Effector CD4-positive, alpha-beta T cell (primary cell): ENCODE results near the gene PROM1. TPM values are rescaled to one million over a fixed set of nuclear protein-coding genes. Genes with fewer than 3 reads are reported as not detected.

ENCODE experiments used
- DNase-seq: peaks from one replicate; pipeline ENCODE4 v3.0.0-alpha.2; 2020
- total RNA-seq: gene quantifications from one replicate; lab custom pipeline; 2026; lab: John Stamatoyannopoulos, UW

The PROM1 gene, protein sequence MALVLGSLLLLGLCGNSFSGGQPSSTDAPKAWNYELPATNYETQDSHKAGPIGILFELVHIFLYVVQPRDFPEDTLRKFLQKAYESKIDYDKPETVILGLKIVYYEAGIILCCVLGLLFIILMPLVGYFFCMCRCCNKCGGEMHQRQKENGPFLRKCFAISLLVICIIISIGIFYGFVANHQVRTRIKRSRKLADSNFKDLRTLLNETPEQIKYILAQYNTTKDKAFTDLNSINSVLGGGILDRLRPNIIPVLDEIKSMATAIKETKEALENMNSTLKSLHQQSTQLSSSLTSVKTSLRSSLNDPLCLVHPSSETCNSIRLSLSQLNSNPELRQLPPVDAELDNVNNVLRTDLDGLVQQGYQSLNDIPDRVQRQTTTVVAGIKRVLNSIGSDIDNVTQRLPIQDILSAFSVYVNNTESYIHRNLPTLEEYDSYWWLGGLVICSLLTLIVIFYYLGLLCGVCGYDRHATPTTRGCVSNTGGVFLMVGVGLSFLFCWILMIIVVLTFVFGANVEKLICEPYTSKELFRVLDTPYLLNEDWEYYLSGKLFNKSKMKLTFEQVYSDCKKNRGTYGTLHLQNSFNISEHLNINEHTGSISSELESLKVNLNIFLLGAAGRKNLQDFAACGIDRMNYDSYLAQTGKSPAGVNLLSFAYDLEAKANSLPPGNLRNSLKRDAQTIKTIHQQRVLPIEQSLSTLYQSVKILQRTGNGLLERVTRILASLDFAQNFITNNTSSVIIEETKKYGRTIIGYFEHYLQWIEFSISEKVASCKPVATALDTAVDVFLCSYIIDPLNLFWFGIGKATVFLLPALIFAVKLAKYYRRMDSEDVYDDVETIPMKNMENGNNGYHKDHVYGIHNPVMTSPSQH
- not detected for total RNA-seq

DNA sequence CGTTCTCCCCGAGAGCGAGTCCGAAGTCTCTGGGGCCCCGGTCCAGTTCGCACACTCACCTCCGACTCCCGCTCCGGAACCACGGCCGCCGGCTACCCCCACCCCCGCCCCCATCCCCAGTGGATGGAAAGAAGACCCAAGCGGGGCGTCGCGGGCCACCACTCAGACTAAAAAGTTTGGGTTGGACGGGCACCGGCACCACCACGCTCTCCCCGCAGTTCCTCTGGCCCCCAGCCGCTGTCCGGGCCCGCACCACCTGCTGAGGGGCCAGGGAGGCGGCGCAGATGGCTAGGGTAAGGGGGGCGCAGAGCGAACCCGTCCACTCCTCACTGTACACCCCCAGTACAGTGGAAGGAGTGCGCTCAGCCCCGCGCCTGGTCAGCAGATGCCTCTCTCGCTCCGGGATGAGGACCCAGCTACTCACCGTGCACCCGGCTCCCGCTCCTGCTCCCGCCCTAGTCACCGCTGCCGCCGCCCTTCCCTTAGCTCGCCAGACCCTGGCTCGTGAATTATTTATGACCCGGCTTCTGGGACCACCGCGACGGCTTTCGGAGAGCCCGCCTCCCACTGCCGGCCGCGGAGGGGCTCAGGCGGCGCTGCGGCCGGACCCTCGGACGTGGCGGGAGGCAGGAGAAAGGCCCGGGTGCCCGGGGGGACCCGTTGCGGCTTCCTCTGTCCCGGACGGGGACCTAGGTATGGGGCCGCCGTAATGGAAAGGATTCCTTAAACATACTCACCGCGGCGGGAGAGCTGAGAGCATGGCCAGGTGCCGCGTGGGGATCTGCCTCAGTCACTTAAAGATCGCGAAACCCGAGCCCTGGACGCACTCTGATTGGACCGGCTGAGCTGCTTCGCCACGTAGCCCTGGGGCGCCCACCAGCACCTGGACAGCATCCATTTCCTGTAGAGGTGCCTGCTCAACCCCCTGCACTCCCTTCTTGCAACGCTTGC lies at the start of gene PROM1:
PROM1 (minus strand) TSS at position 783 of the 951 bp plus-strand sequence. CDS start 8,117 bp downstream, outside the sequence.
- DNase-seq = no peak

DNA sequence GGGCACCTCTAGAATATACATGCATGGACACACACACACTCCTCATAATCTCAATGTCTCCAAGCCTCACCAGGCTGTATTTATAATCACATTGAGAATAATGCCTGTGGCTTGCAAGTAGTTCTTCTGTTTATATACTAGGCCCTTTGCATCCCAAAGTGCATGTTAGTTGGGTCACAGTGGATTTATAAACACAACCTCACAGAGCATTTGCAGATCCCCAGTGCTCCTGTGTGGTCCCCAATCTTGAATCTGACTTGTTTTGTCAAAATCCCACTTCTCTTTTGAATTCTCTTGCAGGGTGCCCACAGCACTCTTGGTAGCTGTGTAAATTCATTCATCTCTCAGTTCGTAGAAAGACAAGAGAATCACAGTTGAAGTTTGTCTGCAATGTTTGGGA lies 49.6 kb upstream of the PROM1 start:
- DNase-seq = no peak

DNA sequence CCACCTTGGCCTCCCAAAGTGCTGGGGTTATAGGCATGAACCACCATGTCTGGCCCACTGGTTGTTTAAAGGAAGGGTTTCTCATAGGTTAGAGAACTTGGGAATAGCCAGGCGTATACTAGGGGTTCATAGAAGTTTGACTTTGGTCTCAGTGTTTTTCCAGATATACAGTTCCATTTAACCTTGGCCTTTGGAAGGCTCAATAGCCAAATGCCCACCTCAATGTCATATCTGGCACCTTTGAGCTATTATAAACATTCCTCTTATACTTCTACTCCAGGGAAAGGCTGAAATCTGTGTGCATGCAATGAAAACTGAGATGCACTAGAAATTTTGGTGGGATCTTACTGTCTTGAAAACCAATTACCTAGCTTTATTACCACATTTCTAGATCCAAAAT lies 47.5 kb upstream of the PROM1 start:
- no peak for DNase-seq

DNA sequence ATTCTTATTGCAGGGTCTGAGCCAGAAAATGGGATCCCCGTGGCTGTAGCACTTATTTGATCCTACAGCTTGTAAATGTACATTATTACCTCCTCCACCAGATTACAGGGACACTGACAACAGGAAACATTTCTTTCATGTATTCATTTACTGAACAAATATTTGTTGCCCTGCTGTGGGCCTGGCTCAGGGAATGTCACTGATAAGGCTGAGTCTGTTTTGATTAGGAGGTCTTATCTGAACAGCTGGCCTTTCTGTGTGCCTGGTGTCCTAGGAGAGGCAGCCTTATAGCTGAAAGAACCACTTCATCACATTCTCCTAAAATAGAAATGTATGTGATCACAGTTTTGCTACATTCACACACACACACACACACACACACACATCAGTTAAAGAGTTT lies 45.5 kb upstream of the PROM1 start:
- DNase-seq = no peak

DNA sequence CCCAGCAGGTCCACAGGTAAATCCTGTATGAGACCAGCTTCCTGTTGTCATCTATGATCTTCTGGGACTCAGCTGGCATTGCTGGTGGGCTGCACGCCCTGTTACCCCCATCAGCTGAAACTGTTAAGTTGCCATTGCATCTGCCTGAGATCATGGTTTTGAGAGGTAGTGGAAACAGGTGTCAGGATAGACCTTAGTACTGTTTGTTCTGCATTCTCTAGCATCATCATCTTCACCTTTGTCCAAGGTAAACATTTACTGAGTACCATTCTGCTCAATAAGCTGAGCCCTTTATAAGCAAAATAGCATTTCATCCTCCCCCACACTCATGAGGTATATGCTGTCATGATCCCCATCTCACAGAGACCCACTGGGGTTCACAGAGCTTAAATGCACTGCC lies 42.9 kb upstream of the PROM1 start:
- no peak for DNase-seq

DNA sequence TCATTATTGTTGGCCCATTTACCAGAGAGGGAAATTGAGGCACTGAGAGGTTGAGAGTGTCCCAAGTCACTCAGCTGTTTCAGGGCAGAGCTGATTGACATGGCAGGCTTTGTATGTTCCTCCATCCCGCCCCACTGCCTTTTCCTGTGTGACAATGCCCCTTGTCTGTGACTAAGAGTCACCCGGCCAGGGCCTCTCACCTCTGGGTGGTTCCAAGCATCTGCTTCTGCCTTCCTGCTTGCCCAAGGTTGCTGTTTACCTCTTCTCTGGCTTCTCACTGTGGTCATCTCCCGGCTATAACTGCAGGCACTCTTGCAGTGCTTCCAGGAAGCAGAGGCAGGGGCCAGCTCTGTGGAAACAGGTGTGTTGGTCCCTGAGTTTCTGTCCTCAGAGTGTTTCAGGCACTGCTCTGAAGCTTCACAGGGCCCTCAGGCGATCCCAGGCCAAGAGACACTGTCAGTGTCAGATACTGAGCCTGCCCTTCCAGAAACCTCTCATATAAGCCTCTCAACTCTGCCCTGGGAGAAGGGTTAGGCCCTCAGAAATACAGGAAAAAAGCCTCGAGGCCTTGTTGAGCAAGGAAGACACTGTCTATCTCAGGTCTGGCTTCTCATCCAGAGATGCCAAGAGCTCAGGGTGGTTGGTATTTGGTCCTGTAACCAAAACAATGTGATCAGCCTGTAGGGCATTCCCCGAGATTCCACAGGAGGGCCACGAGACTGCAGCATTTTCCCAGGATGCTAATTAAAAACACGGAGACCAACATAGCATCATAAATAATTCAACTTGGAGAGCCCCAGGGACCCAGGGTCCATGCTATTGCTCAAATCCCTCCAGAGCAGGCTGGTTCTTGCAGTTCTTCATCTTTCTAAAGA lies 42.0 kb upstream of the PROM1 start:
- DNase-seq = no peak

DNA sequence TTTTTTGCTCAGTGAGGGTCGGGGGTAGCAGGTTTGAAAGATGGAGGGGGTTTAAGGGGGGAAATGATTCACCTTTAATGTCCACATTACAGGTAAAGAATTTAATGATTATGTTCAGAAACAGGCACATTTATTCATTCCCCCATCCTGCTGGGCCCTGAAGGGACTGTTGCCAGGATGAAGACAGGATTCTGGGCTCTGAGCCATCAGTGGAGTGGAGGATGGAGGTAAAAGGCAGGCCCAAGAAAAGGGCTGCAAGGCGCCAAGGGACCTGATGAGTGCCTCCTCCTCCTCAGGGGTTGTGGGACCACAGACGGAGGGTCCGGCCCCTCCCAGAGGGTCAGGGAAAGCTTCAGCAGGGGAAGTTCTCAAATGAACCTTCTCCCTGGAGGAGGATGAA lies 40.4 kb upstream of the PROM1 start:
- no peak for DNase-seq

DNA sequence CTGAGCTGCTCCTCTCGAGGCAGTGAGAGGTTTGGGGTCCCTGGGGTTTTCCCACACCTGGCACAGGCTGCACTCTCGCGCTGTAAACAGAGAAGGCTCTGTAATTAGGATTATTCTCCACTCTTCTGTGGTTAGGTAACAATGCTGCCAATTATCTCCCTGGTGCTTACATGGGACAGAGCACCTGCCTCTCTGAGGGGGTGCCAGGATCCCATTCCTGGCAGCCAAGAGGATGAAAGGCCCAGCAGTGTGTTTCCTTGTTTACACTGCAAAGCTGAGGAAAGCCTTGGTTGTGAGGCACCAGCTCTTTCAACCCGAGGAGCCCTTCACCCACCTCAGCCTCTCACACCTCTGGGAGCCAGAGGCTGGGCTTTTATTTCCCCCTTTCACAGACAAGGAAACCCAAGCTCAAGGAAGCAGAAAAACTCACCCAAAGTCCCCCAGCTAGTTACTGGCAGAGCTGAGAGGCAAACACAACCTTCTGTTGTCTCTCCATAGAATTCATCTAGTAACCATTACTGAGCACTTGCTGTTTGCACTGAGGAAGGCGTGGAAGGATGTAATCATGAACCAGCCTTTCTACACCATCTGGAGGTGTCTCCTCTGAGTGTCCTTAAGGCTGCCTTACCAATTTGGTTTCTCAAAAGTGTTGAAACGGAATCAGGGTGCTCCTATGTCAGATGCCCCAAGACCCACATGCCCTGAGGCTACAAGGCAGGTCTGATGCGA lies 39.7 kb upstream of the PROM1 start:
- no peak for DNase-seq

DNA sequence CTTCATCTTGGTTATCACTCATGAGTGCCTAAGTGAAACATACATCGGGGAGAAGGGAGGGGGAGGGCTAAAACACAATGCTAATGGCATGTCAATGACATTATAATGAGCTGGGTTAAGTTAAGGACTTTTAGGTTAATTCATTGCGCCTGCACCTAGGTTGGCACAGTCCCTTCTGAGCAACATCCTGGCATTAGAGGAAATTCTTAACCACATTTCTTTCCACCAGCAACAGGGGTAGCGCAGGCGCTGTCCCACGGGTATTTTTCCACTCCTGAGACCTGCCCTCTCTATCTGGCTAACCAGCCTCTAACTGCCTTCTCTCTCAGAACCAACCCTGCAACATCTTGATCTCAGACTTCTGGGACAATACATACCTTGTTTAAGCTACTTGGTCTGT lies 39.0 kb upstream of the PROM1 start:
- DNase-seq = no peak

DNA sequence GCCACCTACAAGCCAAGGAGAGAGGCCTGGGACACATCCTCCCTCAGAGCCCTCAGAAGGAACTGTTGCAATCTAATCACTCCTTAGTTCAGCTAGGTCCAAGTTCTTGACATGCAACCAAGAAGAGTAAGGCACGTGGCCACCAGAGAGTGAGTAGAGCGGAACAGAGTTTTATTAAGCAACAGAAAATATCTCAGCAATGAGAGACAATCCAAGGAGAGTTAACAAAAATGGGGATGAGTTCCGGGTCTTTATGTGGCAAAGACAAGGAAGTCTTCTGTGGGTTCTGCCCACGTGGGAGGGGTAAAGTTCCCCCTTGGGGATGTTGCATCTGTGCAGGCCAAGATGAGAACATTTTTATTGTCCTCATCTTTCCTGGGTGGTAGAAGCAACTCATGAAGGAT lies 38.5 kb upstream of the PROM1 start:
- DNase-seq = no peak

DNA sequence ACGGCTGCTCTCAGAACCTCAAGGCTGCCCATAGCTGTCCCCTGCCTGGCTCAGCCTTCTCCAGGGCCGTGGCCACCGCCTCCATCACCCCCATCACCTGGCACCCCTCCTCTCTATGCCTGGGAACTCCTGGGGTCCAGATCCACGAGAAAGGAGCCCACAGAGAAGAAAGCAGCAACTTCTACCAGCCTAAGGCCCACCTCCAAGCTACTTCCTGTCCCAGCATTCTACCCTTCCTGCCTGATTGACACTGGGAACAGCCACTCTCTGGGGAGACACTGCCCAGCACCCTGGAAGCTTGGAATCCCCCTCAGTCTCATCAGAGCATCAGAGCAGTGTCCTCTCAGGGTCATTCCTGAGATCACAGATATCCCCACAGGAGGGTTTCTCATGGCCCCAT lies 36.9 kb upstream of the PROM1 start:
- DNase-seq = no peak

DNA sequence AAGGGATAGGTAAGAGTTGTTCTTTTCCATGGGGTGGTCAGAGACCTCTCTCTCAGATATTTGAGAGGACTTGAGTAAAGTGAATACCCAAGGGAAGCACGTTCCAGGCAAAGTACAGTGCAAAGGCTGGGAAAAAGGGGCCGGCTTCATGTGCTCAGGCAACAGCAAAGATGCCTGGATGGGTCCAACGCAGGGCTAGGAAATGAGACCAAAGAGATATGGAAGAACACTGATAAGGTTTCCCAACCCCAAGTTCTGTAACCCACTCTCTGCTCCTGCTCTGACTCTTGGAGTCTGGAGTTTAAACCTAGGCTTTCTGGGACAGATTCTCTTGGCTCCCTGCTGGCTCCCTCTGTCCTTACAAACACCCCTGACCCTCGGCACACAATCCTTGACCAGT lies 36.2 kb upstream of the PROM1 start:
- no peak for DNase-seq

DNA sequence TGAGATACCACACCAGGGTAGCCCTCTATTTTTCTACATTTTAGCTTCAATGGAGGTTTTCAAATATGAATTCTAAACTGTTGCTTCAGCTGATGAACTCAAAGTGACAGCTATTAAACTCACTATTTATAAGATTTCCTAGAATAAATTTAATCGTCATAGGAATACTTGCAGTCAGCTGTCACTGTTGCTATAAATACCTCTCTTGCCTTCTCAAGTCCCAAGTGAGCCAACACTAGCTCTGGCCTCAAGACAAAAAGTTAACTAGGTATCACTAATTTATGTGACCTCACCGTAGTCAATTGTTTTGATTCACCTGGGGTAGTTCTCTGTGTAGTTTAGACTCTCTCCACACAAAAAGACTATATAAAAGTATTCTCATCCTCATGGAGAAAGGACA lies 34.3 kb upstream of the PROM1 start:
- DNase-seq = no peak

DNA sequence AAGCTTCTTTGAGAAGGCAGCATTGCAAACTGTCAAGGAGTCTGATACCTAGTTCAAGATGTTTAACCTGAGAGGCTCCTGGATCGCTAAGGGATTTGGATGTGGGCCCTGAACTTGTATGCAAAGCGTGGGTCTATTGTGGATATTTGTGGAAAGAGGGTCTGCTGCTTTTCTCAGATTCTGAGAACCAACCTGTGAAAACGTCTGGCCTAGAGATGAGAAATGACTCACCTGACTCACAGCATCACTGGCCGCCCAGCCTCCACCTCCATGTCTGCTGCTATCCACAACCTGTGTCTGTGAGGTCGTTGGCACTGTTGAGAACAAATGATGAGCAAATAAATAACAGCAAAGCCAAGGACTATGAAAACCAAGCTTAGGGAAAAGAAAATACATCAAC lies 33.3 kb upstream of the PROM1 start:
- no peak for DNase-seq

DNA sequence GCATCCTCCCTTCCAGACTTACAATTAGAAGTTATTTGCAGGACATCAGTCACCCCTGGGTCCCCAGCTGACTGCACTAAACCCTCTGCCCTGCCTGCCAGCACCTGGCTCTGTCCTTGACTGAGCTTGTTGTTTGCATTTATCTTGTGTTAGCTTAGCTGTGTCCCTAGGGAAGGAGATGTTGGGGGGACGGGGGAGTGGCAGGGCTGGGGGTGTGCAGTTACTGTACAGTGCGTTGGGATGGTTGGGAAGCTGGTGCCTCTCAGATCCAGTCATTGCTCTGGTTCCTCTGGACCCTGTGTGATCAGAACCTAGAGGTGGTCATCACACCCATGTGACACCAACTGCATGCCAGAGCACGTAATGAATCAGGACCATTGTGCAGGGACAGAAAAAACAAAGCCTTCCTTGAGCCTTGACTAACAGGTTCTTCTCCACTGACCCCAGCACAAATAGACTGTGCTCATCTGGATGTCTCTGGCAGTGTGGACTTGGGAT lies 32.7 kb upstream of the PROM1 start:
- no peak for DNase-seq

DNA sequence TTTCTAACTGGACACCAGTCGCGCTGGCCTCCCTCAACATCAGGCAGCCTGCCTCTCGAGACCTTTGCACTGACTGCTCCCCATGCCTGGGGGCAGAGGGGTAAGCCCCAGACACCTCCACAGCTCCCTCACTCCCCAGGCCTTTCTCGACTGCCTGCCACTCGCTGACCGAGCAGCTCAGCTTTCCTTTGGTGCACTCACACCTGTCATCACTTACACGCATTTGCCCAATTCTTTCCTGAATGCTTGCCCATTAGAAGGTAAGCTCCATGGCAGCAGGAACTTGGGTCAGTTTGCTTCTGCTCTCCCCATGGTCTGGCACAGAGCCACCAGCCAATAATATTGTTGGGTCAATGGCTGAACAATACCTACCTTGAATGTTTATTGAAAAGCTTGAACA lies 32.2 kb upstream of the PROM1 start:
- no peak for DNase-seq

DNA sequence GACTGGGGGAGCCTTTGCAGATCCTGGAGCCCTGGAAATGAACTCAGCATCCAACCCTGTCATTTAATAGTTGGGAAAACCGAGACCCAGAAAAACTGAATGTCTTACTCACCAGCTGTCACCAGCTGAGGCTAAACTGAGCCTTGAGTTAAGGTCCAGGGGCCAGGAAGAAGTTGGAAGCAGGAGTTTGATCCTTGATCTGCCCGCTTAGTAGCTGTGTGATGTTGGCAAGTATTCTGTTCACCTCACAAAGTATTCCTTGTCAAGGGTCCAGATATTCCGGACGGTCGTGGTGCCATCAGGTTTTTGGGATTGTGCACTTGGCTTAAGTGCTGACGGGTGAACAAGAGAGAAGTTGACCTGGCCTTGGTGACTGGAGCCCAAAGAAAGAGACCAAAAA lies 30.7 kb upstream of the PROM1 start:
- no peak for DNase-seq

DNA sequence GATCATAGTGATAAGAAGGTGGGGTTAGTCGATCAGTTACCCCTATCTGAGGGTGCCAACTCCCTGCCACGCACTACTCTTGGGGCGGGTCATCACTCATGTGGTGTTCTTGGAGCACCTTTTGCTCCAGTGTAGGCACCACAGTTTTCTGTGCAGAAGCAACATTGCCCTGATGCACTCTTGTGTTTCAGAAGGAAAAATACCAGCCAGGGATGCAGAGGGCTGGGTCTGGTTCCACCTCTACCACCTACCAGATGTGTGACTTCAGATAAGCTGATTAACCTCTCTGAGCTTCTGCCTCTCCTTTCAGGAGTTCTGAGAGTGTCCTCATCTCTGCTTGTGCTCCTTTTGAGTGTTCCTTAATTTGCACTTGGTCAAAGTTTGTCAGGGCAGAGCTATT lies 29.9 kb upstream of the PROM1 start:
- no peak for DNase-seq

DNA sequence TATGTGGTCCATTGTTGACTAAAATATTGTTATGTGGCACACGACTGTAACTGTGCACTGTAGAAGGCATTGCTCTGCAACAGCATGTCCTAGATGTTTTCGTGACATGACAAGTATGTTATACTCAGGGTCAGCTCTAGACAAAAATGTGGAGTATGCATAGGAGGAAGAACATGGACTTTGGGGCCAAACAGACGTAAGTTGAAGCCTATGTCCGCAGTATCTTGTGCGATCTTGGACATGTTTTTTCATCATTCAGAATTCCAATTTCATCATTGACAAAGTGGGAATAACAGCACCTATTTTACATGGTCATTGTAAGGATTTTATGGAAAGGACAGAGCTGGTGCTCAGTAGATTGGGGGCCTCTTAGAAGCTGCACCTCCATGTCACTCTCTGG lies 27.7 kb upstream of the PROM1 start:
- no peak for DNase-seq

DNA sequence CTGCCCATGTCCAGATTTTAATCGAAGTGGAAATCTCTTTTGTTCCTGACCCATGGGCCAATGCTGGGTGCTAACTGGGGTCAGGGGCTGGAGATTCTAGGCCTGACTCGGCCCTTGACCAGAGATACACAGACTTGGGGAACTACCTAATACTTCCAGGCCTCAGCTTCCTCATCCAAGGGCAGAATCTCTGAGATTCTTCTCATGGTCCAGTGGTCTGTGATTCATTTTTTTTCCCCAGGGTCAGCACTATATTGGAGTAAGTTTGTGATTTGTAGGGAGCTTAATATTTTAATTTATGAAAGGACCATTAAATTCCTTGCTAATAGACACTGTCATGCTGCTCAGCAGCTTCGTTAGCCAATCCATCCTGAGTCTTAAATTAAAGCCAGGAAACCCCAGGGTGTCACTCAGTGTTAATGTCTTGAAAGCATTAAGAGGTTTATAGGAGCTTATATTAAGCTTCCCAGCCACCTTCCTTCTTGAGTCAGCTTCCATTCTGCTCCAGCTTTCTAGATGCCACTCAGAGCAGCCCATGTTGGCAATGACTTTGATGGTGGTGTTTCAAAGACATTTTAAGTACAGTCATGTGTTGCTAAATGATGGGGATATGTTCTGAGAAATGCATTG lies 27.0 kb upstream of the PROM1 start:
- DNase-seq = no peak

DNA sequence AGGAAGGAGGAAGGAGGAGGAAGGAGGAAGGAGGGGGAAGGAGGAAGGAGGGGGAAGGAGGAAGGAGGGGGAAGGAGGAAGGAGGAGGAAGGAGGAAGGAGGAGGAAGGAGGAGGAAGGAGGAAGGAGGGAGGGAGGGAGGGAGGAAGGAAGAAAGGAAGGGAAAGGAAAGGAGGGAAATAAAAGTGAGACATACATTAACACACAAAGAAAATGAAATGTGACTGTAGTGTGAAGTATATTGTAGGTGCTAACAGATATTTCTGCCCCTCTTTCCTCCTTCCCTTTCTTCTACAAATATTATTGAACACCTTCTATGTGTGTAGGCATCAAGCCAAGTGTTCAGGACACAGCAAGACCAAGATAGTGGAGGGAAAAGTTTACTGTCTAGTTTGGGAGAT lies 26.4 kb upstream of the PROM1 start:
- DNase-seq = no peak
